ENCODE measurements around the gene UBE2V1. TPM values are rescaled to one million over a fixed set of nuclear protein-coding genes. Genes with fewer than 3 reads are reported as not detected.
"Not testable (repeated sequence)": the region's sequence is repeated elsewhere in the genome, so short reads cannot be mapped to it uniquely, and the experiment has no call there.

UBE2V1 gene
- total RNA-seq, 1 donor from 2014 or later = 77.1 TPM

DNA sequence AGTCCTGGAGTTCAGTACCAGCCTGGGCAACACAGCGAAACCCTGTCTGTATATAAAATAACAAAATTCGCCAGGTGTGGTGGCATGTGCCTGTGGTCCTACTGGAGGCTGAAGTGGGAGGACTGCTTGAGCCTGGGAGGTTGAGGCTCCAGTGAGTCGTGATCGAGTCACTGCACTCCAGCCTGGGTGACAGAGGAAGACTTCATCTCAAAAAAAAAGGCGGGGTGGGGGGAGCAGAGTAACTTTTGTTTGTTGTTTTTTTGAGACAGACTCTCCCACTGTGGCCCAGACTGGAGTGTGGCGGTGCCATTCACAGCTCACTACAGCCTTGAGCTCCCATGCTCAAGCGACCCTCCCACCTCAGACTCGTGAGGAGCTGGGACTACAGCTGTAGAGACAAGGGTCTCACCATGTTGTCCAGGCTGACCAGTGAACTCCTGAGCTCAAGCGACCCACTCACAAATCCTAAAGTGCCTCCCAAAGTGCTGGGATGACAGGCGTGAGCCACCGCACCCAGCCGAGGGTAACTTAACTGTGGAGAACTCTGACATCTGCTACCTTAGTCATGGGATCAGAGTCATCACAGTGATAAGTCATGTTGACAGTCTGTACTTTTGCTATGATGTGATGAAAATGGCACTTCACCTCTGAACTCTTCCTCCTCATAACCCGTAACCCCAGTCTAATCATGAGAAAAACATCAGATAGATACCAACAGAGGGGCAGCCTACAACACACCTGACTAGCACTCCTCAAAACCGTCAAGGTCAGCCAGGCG lies 24.1 kb upstream of the UBE2V1 start:
- no peaks in the 10 kb centered on the region for H3K27me3 ChIP-seq (ENCODE audit: low read depth)
- TF ChIP-seq, protein P1, sequence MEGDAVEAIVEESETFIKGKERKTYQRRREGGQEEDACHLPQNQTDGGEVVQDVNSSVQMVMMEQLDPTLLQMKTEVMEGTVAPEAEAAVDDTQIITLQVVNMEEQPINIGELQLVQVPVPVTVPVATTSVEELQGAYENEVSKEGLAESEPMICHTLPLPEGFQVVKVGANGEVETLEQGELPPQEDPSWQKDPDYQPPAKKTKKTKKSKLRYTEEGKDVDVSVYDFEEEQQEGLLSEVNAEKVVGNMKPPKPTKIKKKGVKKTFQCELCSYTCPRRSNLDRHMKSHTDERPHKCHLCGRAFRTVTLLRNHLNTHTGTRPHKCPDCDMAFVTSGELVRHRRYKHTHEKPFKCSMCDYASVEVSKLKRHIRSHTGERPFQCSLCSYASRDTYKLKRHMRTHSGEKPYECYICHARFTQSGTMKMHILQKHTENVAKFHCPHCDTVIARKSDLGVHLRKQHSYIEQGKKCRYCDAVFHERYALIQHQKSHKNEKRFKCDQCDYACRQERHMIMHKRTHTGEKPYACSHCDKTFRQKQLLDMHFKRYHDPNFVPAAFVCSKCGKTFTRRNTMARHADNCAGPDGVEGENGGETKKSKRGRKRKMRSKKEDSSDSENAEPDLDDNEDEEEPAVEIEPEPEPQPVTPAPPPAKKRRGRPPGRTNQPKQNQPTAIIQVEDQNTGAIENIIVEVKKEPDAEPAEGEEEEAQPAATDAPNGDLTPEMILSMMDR (IDR thresholded peaks at IDR 0.05; ENCODE audit: borderline replicate concordance) = no peak
- intact Hi-C loops (cut with micrococcal nuclease) = no loop called here
- DNase-seq = no peak
- H3K4me3 ChIP-seq = no peak overlapping the region
- peak overlapping the region; percentile 83 for H3K27ac ChIP-seq (replicated peaks)
- peaks cover 77% of the 10 kb centered on the region for H3K4me1 ChIP-seq
- H3K9me3 ChIP-seq (replicated peaks) = no peaks in the 10 kb centered on the region
- H3K36me3 ChIP-seq = peaks cover 15% of the 10 kb centered on the region

DNA sequence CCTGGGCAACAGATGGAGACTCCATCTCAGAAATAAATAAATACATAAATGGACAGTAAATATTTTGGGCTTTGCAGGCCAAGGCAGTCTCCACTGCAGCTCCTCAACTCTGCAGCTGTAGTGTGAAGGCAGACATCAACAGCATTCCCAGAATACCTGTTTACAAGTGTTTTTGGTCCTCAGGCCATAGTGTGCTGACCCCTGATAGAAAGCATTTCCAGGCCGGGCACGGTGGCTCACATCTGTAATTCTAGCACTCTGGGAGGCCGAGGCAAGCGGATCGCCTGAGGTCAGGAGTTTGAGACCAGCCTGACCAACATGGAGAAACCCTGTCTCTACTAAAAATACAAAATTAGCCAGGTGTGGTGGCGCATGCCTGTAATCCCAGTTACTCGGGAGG lies 22.2 kb upstream of the UBE2V1 start:
- Histone ChIP-seq H3K4me1 (peaks cover 71% of the 10 kb centered on the region), H3K36me3 (peaks cover 11% of the 10 kb centered on the region)
- H3K27me3 ChIP-seq (ENCODE audit: low read depth); H3K9me3 ChIP-seq (replicated peaks); H3K27ac ChIP-seq (replicated peaks); DNase-seq; H3K4me3 ChIP-seq; intact Hi-C loops (cut with micrococcal nuclease): not testable (repeated sequence)

DNA sequence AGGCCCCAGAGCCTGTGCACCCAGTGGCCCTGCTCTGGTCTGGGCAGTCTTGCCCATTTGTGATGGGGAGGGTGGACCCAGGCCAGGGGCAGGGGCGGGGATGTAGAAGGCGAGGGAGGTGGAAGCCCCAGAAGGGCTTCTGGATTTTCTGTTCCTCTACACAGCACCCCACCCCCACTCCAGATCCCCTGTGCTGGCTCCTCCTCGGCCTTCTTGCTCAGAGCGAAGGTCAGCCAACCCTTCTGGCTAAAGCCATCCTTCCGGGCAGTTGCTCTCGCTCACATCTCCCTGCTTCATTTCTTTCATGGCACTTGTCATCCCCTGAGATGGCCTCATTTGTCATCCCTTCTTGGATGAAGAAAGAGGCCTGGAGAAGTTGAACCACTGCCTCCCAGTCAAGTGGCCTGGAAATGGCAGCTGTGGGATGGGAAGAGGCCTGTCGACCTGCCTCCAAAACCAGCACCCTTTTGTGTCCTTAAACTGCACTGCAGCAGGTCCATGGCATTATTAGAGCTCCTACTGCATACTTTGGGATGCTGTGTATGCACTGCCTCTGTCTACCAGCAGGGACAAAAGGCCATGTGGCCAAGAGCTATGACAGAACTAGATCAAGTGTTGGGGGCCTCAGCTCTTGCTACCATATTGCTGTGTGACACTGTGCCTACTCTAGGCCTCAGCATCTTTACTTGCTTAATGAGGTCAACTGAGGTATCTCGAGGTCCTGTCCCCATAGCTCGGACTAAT lies 20.7 kb upstream of the UBE2V1 start:
- Histone ChIP-seq H3K4me3 (no peak overlapping the region), H3K4me1 (peaks cover 65% of the 10 kb centered on the region), H3K27ac (replicated peaks) (peak overlapping the region; percentile 77), H3K36me3 (peaks cover 22% of the 10 kb centered on the region), H3K9me3 (replicated peaks) (no peaks in the 10 kb centered on the region), H3K27me3 (ENCODE audit: low read depth) (no peaks in the 10 kb centered on the region)
- DNase-seq = no peak
- TF ChIP-seq, protein P1 (IDR thresholded peaks at IDR 0.05; ENCODE audit: borderline replicate concordance) = peak; percentile 29
- intact Hi-C loops (cut with micrococcal nuclease) = no loop called here

DNA sequence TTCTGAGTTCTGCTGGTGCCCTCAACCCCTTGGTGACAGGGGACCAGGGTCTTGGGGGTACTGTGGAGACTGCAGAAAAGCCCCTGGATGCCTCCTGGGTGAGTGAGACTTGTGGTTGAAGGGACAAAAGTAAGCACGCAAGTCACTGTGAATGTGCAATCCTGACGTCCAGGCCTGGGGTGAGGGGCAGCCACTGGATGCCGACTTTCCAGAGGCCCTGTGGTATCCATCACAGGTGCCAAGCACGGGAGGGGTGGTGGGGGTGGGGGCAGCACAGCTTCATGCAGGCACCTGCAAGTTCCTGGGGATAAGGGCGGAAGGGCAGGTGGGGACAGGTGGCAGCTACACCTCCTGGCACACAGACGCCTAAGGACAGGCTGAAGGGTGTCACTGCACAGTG lies 20.1 kb upstream of the UBE2V1 start:
- peaks cover 59% of the 10 kb centered on the region for H3K4me1 ChIP-seq
- intact Hi-C loops (cut with micrococcal nuclease) = no loop called here
- H3K4me3 ChIP-seq = no peak overlapping the region
- no peak for DNase-seq
- H3K9me3 ChIP-seq (replicated peaks) = no peaks in the 10 kb centered on the region
- no peaks in the 10 kb centered on the region for H3K27me3 ChIP-seq (ENCODE audit: low read depth)
- peaks cover 28% of the 10 kb centered on the region for H3K36me3 ChIP-seq
- H3K27ac ChIP-seq (replicated peaks) = peak overlapping the region; percentile 77
- TF ChIP-seq, protein P1 (IDR thresholded peaks at IDR 0.05; ENCODE audit: borderline replicate concordance) = no peak

DNA sequence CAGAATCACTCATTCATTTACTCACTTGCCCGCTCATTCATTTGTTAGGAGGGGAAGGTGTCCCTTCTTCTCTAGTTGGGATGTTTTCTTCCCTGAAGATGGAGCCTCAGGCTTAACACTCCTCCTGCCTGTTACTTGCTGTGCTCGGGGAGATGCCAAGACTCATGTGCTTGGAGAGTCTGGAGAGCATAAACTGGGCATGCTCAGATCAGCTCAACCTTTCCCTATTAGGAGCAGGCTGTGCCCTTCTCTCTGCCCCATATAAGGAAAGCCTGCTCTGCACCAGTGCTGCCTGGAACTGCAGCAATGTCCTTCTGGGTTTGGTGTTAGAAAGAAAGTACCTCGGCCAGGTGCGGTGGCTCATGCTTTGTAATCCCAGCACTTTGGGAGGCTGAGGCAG lies 18.0 kb upstream of the UBE2V1 start:
- Histone ChIP-seq H3K9me3 (replicated peaks) (no peaks in the 10 kb centered on the region), H3K36me3 (peaks cover 42% of the 10 kb centered on the region), H3K4me1 (peaks cover 45% of the 10 kb centered on the region), H3K27ac (replicated peaks) (peak overlapping the region; percentile 77), H3K27me3 (ENCODE audit: low read depth) (no peaks in the 10 kb centered on the region), H3K4me3 (peak overlapping the region; percentile 49)
- TF ChIP-seq, protein P1 (IDR thresholded peaks at IDR 0.05; ENCODE audit: borderline replicate concordance) = no peak
- DNase-seq = no peak
- intact Hi-C loops (cut with micrococcal nuclease) = no loop called here

DNA sequence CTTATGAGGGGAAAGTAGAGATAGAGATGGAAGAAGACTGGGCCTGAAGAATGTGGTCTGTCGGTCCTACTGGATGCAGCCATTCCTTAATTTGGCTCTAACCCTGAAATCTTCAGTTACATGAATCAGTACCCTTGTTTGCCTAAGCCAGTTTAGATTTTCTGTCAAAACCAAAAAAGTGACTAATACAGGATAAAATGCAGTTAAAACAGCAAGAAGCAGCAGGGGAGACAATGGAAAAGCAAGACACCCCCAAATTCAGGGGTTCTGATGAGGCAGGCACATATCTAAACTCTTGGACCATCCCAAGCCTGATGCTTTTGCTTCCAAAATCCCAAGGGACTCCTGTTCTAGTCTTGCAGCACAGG lies 17.4 kb upstream of the UBE2V1 start:
- TF ChIP-seq, protein P1 (IDR thresholded peaks at IDR 0.05; ENCODE audit: borderline replicate concordance) = no peak
- peaks cover 48% of the 10 kb centered on the region for H3K36me3 ChIP-seq
- intact Hi-C loops (cut with micrococcal nuclease) = no loop called here
- H3K27ac ChIP-seq (replicated peaks) = peak overlapping the region; percentile 77
- DNase-seq = no peak
- peak overlapping the region; percentile 49 for H3K4me3 ChIP-seq
- no peaks in the 10 kb centered on the region for H3K27me3 ChIP-seq (ENCODE audit: low read depth)
- H3K4me1 ChIP-seq = peaks cover 45% of the 10 kb centered on the region
- no peaks in the 10 kb centered on the region for H3K9me3 ChIP-seq (replicated peaks)

All from left ventricle myocardium inferior (tissue), 1 donor.